NB4 (cell line): ENCODE results near the gene ITGB1.

Experiments
- POLR2A ChIP-seq: IDR thresholded peaks from 2 replicates; pipeline ENCODE4 v1.6.1; 2011; ENCODE audit warnings: mild to moderate bottlenecking; ENCODE audit not compliant: insufficient read length; ENCODE audit errors: extremely low read depth
- TF ChIP-seq, protein P1 (sequence below): IDR thresholded peaks from one replicate; pipeline ENCODE4 v1.5.1; 2012; ENCODE audit warnings: low read depth, low read length

GRCh38 chr10:32952094-32952493, 5.9 kb downstream of the ITGB1 start:
- no peak for TF ChIP-seq POLR2A
- TF ChIP-seq, protein P1, sequence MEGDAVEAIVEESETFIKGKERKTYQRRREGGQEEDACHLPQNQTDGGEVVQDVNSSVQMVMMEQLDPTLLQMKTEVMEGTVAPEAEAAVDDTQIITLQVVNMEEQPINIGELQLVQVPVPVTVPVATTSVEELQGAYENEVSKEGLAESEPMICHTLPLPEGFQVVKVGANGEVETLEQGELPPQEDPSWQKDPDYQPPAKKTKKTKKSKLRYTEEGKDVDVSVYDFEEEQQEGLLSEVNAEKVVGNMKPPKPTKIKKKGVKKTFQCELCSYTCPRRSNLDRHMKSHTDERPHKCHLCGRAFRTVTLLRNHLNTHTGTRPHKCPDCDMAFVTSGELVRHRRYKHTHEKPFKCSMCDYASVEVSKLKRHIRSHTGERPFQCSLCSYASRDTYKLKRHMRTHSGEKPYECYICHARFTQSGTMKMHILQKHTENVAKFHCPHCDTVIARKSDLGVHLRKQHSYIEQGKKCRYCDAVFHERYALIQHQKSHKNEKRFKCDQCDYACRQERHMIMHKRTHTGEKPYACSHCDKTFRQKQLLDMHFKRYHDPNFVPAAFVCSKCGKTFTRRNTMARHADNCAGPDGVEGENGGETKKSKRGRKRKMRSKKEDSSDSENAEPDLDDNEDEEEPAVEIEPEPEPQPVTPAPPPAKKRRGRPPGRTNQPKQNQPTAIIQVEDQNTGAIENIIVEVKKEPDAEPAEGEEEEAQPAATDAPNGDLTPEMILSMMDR: no peak
